ENCODE results near the gene COX7A2L.

DNA sequence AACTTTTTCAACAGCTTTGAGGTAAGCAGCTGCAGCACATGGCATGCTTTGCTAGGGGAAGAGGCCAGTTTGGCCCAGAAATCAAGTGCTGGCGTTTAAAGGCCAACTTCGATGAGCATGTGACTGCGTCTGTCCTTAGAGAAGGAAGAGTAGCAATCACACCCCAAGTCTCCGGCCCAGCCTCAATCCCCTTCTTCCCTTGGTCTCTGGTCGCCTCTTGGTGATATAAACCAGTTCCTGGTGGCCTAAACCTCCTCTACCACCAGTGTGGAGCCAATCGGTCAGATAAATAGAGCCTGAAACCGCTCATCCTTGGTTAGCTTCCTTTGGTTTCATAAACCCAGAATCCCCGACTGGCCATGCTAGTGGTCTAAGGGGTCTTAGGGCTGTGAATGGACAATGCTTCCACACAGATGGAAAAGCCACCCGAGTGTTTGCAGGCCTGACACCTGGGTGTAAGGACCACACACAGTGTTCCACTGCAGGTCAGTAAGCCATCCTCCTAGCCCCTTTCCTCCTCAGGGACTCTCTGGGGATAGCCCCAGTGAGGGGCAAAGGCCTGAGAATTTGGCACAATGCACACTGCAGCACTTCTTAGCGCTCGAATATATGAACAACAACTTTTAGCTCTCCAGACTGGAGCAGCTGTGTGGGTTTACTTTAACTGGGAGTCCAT, 23.0 kb upstream of the COX7A2L start:
- TF ChIP-seq, protein P1, sequence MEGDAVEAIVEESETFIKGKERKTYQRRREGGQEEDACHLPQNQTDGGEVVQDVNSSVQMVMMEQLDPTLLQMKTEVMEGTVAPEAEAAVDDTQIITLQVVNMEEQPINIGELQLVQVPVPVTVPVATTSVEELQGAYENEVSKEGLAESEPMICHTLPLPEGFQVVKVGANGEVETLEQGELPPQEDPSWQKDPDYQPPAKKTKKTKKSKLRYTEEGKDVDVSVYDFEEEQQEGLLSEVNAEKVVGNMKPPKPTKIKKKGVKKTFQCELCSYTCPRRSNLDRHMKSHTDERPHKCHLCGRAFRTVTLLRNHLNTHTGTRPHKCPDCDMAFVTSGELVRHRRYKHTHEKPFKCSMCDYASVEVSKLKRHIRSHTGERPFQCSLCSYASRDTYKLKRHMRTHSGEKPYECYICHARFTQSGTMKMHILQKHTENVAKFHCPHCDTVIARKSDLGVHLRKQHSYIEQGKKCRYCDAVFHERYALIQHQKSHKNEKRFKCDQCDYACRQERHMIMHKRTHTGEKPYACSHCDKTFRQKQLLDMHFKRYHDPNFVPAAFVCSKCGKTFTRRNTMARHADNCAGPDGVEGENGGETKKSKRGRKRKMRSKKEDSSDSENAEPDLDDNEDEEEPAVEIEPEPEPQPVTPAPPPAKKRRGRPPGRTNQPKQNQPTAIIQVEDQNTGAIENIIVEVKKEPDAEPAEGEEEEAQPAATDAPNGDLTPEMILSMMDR (IDR thresholded peaks at IDR 0.05; ENCODE audit: insufficient read depth, low read depth, low read length) = no peak
- no peak for TF ChIP-seq EZH2 (IDR thresholded peaks at IDR 0.05; ENCODE audit: insufficient read depth, low read length)
